Uterus (tissue), 4 donors: ENCODE results near the gene TGFBI. TPM values are rescaled to one million over a fixed set of nuclear protein-coding genes. Genes with fewer than 3 reads are reported as not detected.

Experiments used
- DNase-seq, 2 donors: peaks; one replicate each; pipeline ENCODE4 v3.0.0-alpha.2; 2019 to 2020
- H3K27ac ChIP-seq, 2 donors: fragments of 200-600 bp; sonication (generic); 1 replicate in 1 of 2; 2 replicates in 1 of 2; pipeline ENCODE4 v1.5.1; 2016 to 2018
- H3K27me3 ChIP-seq, 2 donors: fragments of 200-600 bp; sonication (generic); one replicate each; pipeline ENCODE4 v1.5.1; 2018 to 2019; ENCODE audit warnings: control low read depth in 1 of 2
- H3K36me3 ChIP-seq, 2 donors: fragments of 200-600 bp; sonication (generic); one replicate each; pipeline ENCODE4 v1.5.1; 2019; ENCODE audit warnings: control low read depth in 1 of 2
- H3K4me1 ChIP-seq, 2 donors: fragments of 200-600 bp; sonication (generic); one replicate each; pipeline ENCODE4 v1.5.1; 2018 to 2019; ENCODE audit warnings: control low read depth in 1 of 2
- H3K4me3 ChIP-seq, 2 donors: fragments of 200-600 bp; sonication (generic); 1 replicate in 1 of 2; 2 replicates in 1 of 2; pipeline ENCODE4 v1.5.1; 2018 to 2019; ENCODE audit warnings: mild to moderate bottlenecking in 1 of 2
- H3K9me3 ChIP-seq, 2 donors: fragments of 200-600 bp; sonication (generic); one replicate each; pipeline ENCODE4 v1.5.1; 2019; ENCODE audit warnings: control low read depth in 1 of 2
- CTCF ChIP-seq, 4 experiments: fragments of 200-600 bp in 2 of 4; fragments of 450-650 bp in 2 of 4; sonication (generic) in 2 of 4; IDR thresholded peaks; one replicate each; pipeline ENCODE4 v1.5.1; 2016 to 2019; ENCODE audit warnings: antibody characterized with exemption in 4 of 4, mild to moderate bottlenecking in 2 of 4, moderate library complexity in 1 of 4
- POLR2A ChIP-seq, 2 donors: fragments of 450-650 bp; IDR thresholded peaks; one replicate each; pipeline ENCODE4 v1.6.1; 2016; ENCODE audit warnings: antibody characterized with exemption in 2 of 2, mild to moderate bottlenecking in 1 of 2, moderate library complexity in 1 of 2
- intact Hi-C: fragments of 100-400 bp; cut with DNase I; formaldehyde crosslinking; loops from one replicate; pipeline ENCODE4 v1.15.1; 2023; ENCODE audit warnings: low total_unique reads
- total RNA-seq, 4 donors: library from RNA; depleted of rRNA in 3 of 4; stranded (reverse); fragments of >200 nt in 3 of 4; gene quantifications; one replicate each; pipeline versions ENCODE4 v1.1.0 to v1.2.4, GENCODE V29; 2014 to 2023
- donor health status: DM: yes; HTN: yes; CAD: no.

Gene TGFBI
- total RNA-seq, 4 donors from 2014 or later, result 27.9 to 293 (median 38.7) TPM

- H3K9me3 ChIP-seq, result no peaks in the 10 kb centered on the region
- H3K36me3 ChIP-seq, result no peaks in the 10 kb centered on the region
- H3K4me3 ChIP-seq, result no peak overlapping the region
- no peaks in the 10 kb centered on the region for H3K4me1 ChIP-seq
- no peak overlapping the region for H3K27ac ChIP-seq
- TF ChIP-seq CTCF (IDR thresholded peaks at IDR 0.05) (no peak), POLR2A (IDR thresholded peaks at IDR 0.05) (no peak)
- no peaks in the 10 kb centered on the region for H3K27me3 ChIP-seq
- DNase-seq, result no peak
- intact Hi-C loops, result no loop called here
Measured at GRCh38 chr5:136033848-136034247, 5.1 kb downstream of the TGFBI start.

GRCh38 chr5:136034492-136034891 lies 5.7 kb downstream of the TGFBI start:
- Histone ChIP-seq H3K27me3 (no peaks in the 10 kb centered on the region), H3K4me1 (no peaks in the 10 kb centered on the region), H3K9me3 (no peaks in the 10 kb centered on the region), H3K36me3 (no peaks in the 10 kb centered on the region), H3K4me3 (no peak overlapping the region), H3K27ac (no peak overlapping the region)
- no peak for DNase-seq
- intact Hi-C loops, result no loop called here
- no peak for TF ChIP-seq POLR2A (IDR thresholded peaks at IDR 0.05)
- no peak for TF ChIP-seq CTCF (IDR thresholded peaks at IDR 0.05)

- no peak for DNase-seq
- no peak overlapping the region for H3K4me3 ChIP-seq
- no peak overlapping the region for H3K27ac ChIP-seq
- TF ChIP-seq CTCF (IDR thresholded peaks at IDR 0.05) (no peak), POLR2A (IDR thresholded peaks at IDR 0.05) (no peak)
- no peaks in the 10 kb centered on the region for H3K9me3 ChIP-seq
- H3K36me3 ChIP-seq, result no peaks in the 10 kb centered on the region
- H3K27me3 ChIP-seq, result no peaks in the 10 kb centered on the region
- intact Hi-C loops, result no loop called here
- no peaks in the 10 kb centered on the region for H3K4me1 ChIP-seq
Measured at GRCh38 chr5:136034984-136035383, 6.2 kb downstream of the TGFBI start.

- Histone ChIP-seq H3K36me3 (no peaks in the 10 kb centered on the region), H3K9me3 (no peaks in the 10 kb centered on the region), H3K27ac (no peak overlapping the region), H3K4me3 (no peak overlapping the region), H3K4me1 (no peaks in the 10 kb centered on the region), H3K27me3 (no peaks in the 10 kb centered on the region)
- no peak for TF ChIP-seq POLR2A (IDR thresholded peaks at IDR 0.05)
- TF ChIP-seq CTCF (IDR thresholded peaks at IDR 0.05), result no peak
- intact Hi-C loops, result no loop called here
- peak in 1 of 2 donors; percentile 10 for DNase-seq
Measured at GRCh38 chr5:136035837-136036236, 7.0 kb downstream of the TGFBI start.

GRCh38 chr5:136036293-136036911 lies 7.6 kb downstream of the TGFBI start:
- Histone ChIP-seq H3K9me3 (no peaks in the 10 kb centered on the region), H3K36me3 (no peaks in the 10 kb centered on the region), H3K4me1 (no peaks in the 10 kb centered on the region), H3K27ac (no peak overlapping the region), H3K4me3 (no peak overlapping the region), H3K27me3 (no peaks in the 10 kb centered on the region)
- intact Hi-C loops, result no loop called here
- DNase-seq, result peak in 1 of 2 donors; percentile 2
- TF ChIP-seq CTCF (IDR thresholded peaks at IDR 0.05) (no peak), POLR2A (IDR thresholded peaks at IDR 0.05) (no peak)
